Fibroblast of skin of left biceps (primary cell): Measurements from ENCODE around the gene CLCA4.
"Not testable (repeated sequence)": the region's sequence is repeated elsewhere in the genome, so short reads cannot be mapped to it uniquely, and the experiment has no call there.

Experiments used
- DNase-seq, 2 experiments: peaks; one replicate each; pipeline ENCODE4 v3.0.0-alpha.2; 2013; ENCODE audit warnings: low read depth in 2 of 2

Gene CLCA4

GRCh38 chr1:86546787-86547221 lies at the start of gene CLCA4:
CLCA4 (plus strand) TSS chr1:86547078; CDS start chr1:86547120, 42 bp downstream.
- no peak for DNase-seq

GRCh38 chr1:86498281-86498680 lies 48.6 kb upstream of the CLCA4 start:
- no peak for DNase-seq

GRCh38 chr1:86499987-86500593 lies 46.8 kb upstream of the CLCA4 start:
- DNase-seq: no peak

GRCh38 chr1:86500714-86501113 lies 46.2 kb upstream of the CLCA4 start:
- no peak for DNase-seq

- not testable (repeated sequence) for DNase-seq
These were observed 44.7 kb upstream of the CLCA4 start for GRCh38 chr1:86502125-86502646.

GRCh38 chr1:86502721-86503405 lies 44.0 kb upstream of the CLCA4 start:
- no peak for DNase-seq

- DNase-seq: no peak
These were observed 43.3 kb upstream of the CLCA4 start for GRCh38 chr1:86503406-86504136.

GRCh38 chr1:86504137-86504479 lies 42.8 kb upstream of the CLCA4 start:
- no peak for DNase-seq

GRCh38 chr1:86504895-86505563 lies 41.8 kb upstream of the CLCA4 start:
- peak; percentile 56 to 61 for DNase-seq

GRCh38 chr1:86505564-86505902 lies 41.3 kb upstream of the CLCA4 start:
- DNase-seq: no peak

- DNase-seq: no peak
These were observed 38.8 kb upstream of the CLCA4 start for GRCh38 chr1:86507935-86508582.

- DNase-seq: peak in 1 of 2 experiments; percentile 42
These were observed 38.3 kb upstream of the CLCA4 start for GRCh38 chr1:86508583-86508969.

- DNase-seq: no peak
These were observed 31.3 kb upstream of the CLCA4 start for GRCh38 chr1:86515597-86515996.

- DNase-seq: no peak
These were observed 30.5 kb upstream of the CLCA4 start for GRCh38 chr1:86516335-86516734.

- no peak for DNase-seq
These were observed 29.5 kb upstream of the CLCA4 start for GRCh38 chr1:86517336-86517735.

- no peak for DNase-seq
These were observed 25.9 kb upstream of the CLCA4 start for GRCh38 chr1:86520789-86521521.

- no peak for DNase-seq
These were observed 25.4 kb upstream of the CLCA4 start for GRCh38 chr1:86521522-86521891.

- no peak for DNase-seq
These were observed 24.6 kb upstream of the CLCA4 start for GRCh38 chr1:86522240-86522639.

- DNase-seq: no peak
These were observed 23.1 kb upstream of the CLCA4 start for GRCh38 chr1:86523670-86524354.

- DNase-seq: no peak
These were observed 19.6 kb upstream of the CLCA4 start for GRCh38 chr1:86527306-86527705.
